Measurements from ENCODE around the gene ADAT1. TPM values are rescaled to one million over a fixed set of nuclear protein-coding genes. Genes with fewer than 3 reads are reported as not detected.
A peak's percentile ranks its signal among the peaks of the same experiment; 100 is the strongest.

ADAT1 gene
- total RNA-seq (2014; rRNA removed; shearing (Covaris generic)) = 24.2 and 25.1 TPM in 2 replicates

- peak; percentile 97 for DNase-seq (ENCODE audit: low spot score)
- in situ Hi-C loops (cut with HindIII; ENCODE audit: low sequenced_read_pairs) = no loop called here
Observed at GRCh38 chr16:75622761-75623605, at the start of gene ADAT1. Gene ADAT1 (minus strand): TSS chr16:75623281. CDS start chr16:75620799, 2,482 bp downstream.

- in situ Hi-C loops (cut with HindIII; ENCODE audit: low sequenced_read_pairs) = no loop called here
- DNase-seq (ENCODE audit: low spot score) = no peak
Observed at GRCh38 chr16:75667503-75667902, 44.4 kb upstream of the ADAT1 start.

- in situ Hi-C loops (cut with HindIII; ENCODE audit: low sequenced_read_pairs) = no loop called here
- DNase-seq (ENCODE audit: low spot score) = peak; percentile 50
Observed at GRCh38 chr16:75660726-75661302, 37.7 kb upstream of the ADAT1 start.

- in situ Hi-C loops (cut with HindIII; ENCODE audit: low sequenced_read_pairs) = no loop called here
- DNase-seq (ENCODE audit: low spot score) = no peak
Observed at GRCh38 chr16:75660321-75660720, 37.2 kb upstream of the ADAT1 start.

GRCh38 chr16:75658175-75658574, 35.1 kb upstream of the ADAT1 start:
- in situ Hi-C loops (cut with HindIII; ENCODE audit: low sequenced_read_pairs) = no loop called here
- no peak for DNase-seq (ENCODE audit: low spot score)

- in situ Hi-C loops (cut with HindIII; ENCODE audit: low sequenced_read_pairs) = no loop called here
- no peak for DNase-seq (ENCODE audit: low spot score)
Observed at GRCh38 chr16:75653922-75654321, 30.8 kb upstream of the ADAT1 start.

- peak; percentile 85 for DNase-seq (ENCODE audit: low spot score)
- in situ Hi-C loops (cut with HindIII; ENCODE audit: low sequenced_read_pairs) = no loop called here
Observed at GRCh38 chr16:75648265-75649076, 25.4 kb upstream of the ADAT1 start.

GRCh38 chr16:75647492-75648264, 24.6 kb upstream of the ADAT1 start, which contains the start of the genes KARS1 and TERF2IP:
Gene KARS1 (minus strand): TSS chr16:75647665. CDS start chr16:75647639, 26 bp downstream.
Gene TERF2IP (plus strand): TSS chr16:75647773. CDS start chr16:75647883, 110 bp downstream.
- in situ Hi-C loops (cut with HindIII; ENCODE audit: low sequenced_read_pairs) = no loop called here
- peak; percentile 94 for DNase-seq (ENCODE audit: low spot score)

GRCh38 chr16:75647112-75647491, 24.0 kb upstream of the ADAT1 start:
- no peak for DNase-seq (ENCODE audit: low spot score)
- in situ Hi-C loops (cut with HindIII; ENCODE audit: low sequenced_read_pairs) = no loop called here

- in situ Hi-C loops (cut with HindIII; ENCODE audit: low sequenced_read_pairs) = no loop called here
- no peak for DNase-seq (ENCODE audit: low spot score)
Observed at GRCh38 chr16:75644240-75645012, 21.3 kb upstream of the ADAT1 start.

- in situ Hi-C loops (cut with HindIII; ENCODE audit: low sequenced_read_pairs) = no loop called here
- DNase-seq (ENCODE audit: low spot score) = no peak
Observed at GRCh38 chr16:75640598-75640997, 17.5 kb upstream of the ADAT1 start.

- no peak for DNase-seq (ENCODE audit: low spot score)
- in situ Hi-C loops (cut with HindIII; ENCODE audit: low sequenced_read_pairs) = no loop called here
Observed at GRCh38 chr16:75635036-75635435, 12.0 kb upstream of the ADAT1 start.

GRCh38 chr16:75632857-75633256, 9.8 kb upstream of the ADAT1 start:
- DNase-seq (ENCODE audit: low spot score) = no peak
- in situ Hi-C loops (cut with HindIII; ENCODE audit: low sequenced_read_pairs) = no loop called here

- DNase-seq (ENCODE audit: low spot score) = no peak
- in situ Hi-C loops (cut with HindIII; ENCODE audit: low sequenced_read_pairs) = no loop called here
Observed at GRCh38 chr16:75630052-75630451, 7.0 kb upstream of the ADAT1 start.

- in situ Hi-C loops (cut with HindIII; ENCODE audit: low sequenced_read_pairs) = no loop called here
- DNase-seq (ENCODE audit: low spot score) = no peak
Observed at GRCh38 chr16:75629132-75629531, 6.1 kb upstream of the ADAT1 start.

- DNase-seq (ENCODE audit: low spot score) = no peak
- in situ Hi-C loops (cut with HindIII; ENCODE audit: low sequenced_read_pairs) = no loop called here
Observed at GRCh38 chr16:75628351-75628750, 5.3 kb upstream of the ADAT1 start.

GRCh38 chr16:75627851-75628250, 4.8 kb upstream of the ADAT1 start:
- in situ Hi-C loops (cut with HindIII; ENCODE audit: low sequenced_read_pairs) = no loop called here
- DNase-seq (ENCODE audit: low spot score) = no peak

GRCh38 chr16:75626806-75627205, 3.7 kb upstream of the ADAT1 start:
- no peak for DNase-seq (ENCODE audit: low spot score)
- in situ Hi-C loops (cut with HindIII; ENCODE audit: low sequenced_read_pairs) = no loop called here
